SK-N-SH treated with all-trans-retinoic acid at 6 μM for 48 hours (cell line): ENCODE measurements around the gene GNB2.
A peak's percentile ranks its signal among the peaks of the same experiment; 100 is the strongest.

ENCODE experiments used
- ATAC-seq: fragments of 200-7000 bp; cut with Tn5 transposase; 3 replicates; pipeline ENCODE4 v1.9.1; 2020; ENCODE audit warnings: mild to moderate bottlenecking, moderate library complexity
- BACH2 ChIP-seq: fragments of 250-450 bp; sonication (Bioruptor Pico); IDR thresholded peaks from 2 replicates; pipeline ENCODE4 v1.9.0; 2021; ENCODE audit warnings: mild to moderate bottlenecking, borderline replicate concordance
- CSDC2 ChIP-seq: fragments of 250-450 bp; sonication (Bioruptor Pico); IDR thresholded peaks from 2 replicates; pipeline ENCODE4 v1.5.0; 2020; ENCODE audit warnings: mild to moderate bottlenecking, moderate library complexity
- ISL1 ChIP-seq: fragments of 250-450 bp; sonication (Bioruptor Pico); IDR thresholded peaks from 2 replicates; pipeline ENCODE4 v2.1.2; 2022; ENCODE audit warnings: mild to moderate bottlenecking, moderate library complexity
- OSR1 ChIP-seq: fragments of 250-450 bp; sonication (Bioruptor Pico); IDR thresholded peaks from 2 replicates; pipeline ENCODE4 v1.8.0; 2022; ENCODE audit warnings: moderate library complexity, mild to moderate bottlenecking, inconsistent platforms
- RARB ChIP-seq: fragments of 250-450 bp; sonication (Bioruptor Pico); IDR thresholded peaks from 2 replicates; pipeline ENCODE4 v1.8.0; 2021; ENCODE audit warnings: mild to moderate bottlenecking, moderate library complexity
- SNAI2 ChIP-seq: fragments of 250-450 bp; sonication (Bioruptor Pico); IDR thresholded peaks from 2 replicates; pipeline ENCODE4 v1.5.0; 2020; ENCODE audit warnings: mild to moderate bottlenecking, moderate library complexity
- TCF4 ChIP-seq: fragments of 250-450 bp; sonication (Bioruptor Pico); IDR thresholded peaks from 2 replicates; pipeline ENCODE4 v1.8.0; 2021; ENCODE audit warnings: mild to moderate bottlenecking, moderate library complexity, borderline replicate concordance
- TOX ChIP-seq: fragments of 250-450 bp; sonication (Bioruptor Pico); IDR thresholded peaks from 2 replicates; pipeline ENCODE4 v1.8.0; 2021; ENCODE audit warnings: mild to moderate bottlenecking, moderate library complexity, borderline replicate concordance
- ZC3H10 ChIP-seq: fragments of 250-450 bp; sonication (Bioruptor Pico); IDR thresholded peaks from 2 replicates; pipeline ENCODE4 v1.5.1; 2021; ENCODE audit warnings: mild to moderate bottlenecking, moderate library complexity
- ZNF565 ChIP-seq: fragments of 450-650 bp; formaldehyde crosslinking; conservative IDR thresholded peaks from 2 replicates; pipeline ENCODE4 v1.5.0; 2020; ENCODE audit warnings: low read depth, mild to moderate bottlenecking, moderate library complexity
- ZNF70 ChIP-seq: fragments of 450-650 bp; formaldehyde crosslinking; IDR thresholded peaks from 2 replicates; pipeline ENCODE4 v1.5.0; 2020; ENCODE audit warnings: mild to moderate bottlenecking, moderate library complexity
- ZNF8 ChIP-seq: fragments of 450-650 bp; formaldehyde crosslinking; IDR thresholded peaks from 2 replicates; pipeline ENCODE4 v1.5.0; 2020; ENCODE audit warnings: mild to moderate bottlenecking, moderate library complexity
- TF ChIP-seq, protein P1 (sequence below): fragments of 250-450 bp; sonication (Bioruptor Pico); IDR thresholded peaks from 2 replicates; pipeline ENCODE4 v1.8.0; 2020; ENCODE audit warnings: mild to moderate bottlenecking, moderate library complexity, borderline replicate concordance
- TF ChIP-seq, protein P2 (sequence below): fragments of 250-450 bp; sonication (Bioruptor Pico); IDR thresholded peaks from 2 replicates; pipeline ENCODE4 v1.5.1; 2020; ENCODE audit warnings: low read depth, mild to moderate bottlenecking, moderate library complexity
- TF ChIP-seq, protein P3 (sequence below): fragments of 250-450 bp; sonication (Bioruptor Pico); IDR thresholded peaks from 2 replicates; pipeline ENCODE4 v1.5.1; 2021; ENCODE audit warnings: mild to moderate bottlenecking, moderate library complexity
- TF ChIP-seq, protein P4 (sequence below): fragments of 250-450 bp; sonication (Bioruptor Pico); IDR thresholded peaks from 2 replicates; pipeline ENCODE4 v1.5.0; 2020; ENCODE audit warnings: mild to moderate bottlenecking, moderate library complexity

GNB2 gene

DNA sequence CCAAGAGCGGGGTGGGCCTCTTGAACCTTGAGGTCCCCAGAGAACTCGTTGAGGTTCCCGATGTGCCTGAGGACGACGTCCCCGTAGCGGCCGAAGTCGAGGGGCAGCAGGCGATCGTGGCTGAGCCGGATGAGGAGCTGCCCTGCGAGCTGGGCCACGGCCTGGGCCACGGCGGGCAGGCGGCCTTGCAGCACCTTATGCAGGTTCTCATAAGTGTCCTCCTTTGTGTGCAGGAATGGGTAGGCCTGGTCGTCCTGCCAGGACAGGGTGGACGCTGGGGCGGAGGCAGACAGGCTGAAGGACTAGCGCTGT is 46.3 kb upstream of the GNB2 start:
- ATAC-seq = no peak
- TF ChIP-seq TOX = no peak

DNA sequence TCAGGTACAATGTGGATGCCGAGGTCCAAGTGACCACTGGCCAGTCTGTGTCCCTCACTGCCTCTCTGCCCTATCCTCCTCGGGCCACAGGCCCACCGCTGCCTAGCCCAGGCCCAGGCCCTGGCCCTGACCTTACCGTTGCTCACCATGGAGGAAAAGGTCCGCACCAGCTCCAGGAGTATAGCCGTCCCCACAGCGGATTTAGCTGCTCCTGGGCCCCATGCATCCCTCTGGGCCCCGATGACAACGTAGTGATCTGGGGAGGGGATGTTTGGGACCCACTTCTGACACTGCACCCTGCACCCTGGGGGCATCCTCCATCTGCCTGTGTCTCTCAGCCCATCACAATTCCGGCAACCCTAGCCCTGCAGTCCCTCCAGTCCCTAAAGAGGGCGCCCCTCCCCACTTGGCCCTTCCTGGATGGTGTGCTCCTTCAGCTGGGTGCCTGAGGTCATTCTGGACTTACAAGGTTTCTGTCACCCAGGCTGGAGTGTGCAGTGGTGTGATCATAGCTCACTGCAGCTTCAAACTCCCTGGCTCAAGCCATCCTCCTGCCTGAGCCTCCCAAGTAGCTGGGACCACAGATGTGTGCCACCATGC is 44.3 kb upstream of the GNB2 start:
- ATAC-seq = peak; percentile 20
- TF ChIP-seq BACH2 (CRISPR knock-in tag) = no peak
- no peak for TF ChIP-seq ZNF8 (CRISPR knock-in tag)
- TF ChIP-seq, protein P1, sequence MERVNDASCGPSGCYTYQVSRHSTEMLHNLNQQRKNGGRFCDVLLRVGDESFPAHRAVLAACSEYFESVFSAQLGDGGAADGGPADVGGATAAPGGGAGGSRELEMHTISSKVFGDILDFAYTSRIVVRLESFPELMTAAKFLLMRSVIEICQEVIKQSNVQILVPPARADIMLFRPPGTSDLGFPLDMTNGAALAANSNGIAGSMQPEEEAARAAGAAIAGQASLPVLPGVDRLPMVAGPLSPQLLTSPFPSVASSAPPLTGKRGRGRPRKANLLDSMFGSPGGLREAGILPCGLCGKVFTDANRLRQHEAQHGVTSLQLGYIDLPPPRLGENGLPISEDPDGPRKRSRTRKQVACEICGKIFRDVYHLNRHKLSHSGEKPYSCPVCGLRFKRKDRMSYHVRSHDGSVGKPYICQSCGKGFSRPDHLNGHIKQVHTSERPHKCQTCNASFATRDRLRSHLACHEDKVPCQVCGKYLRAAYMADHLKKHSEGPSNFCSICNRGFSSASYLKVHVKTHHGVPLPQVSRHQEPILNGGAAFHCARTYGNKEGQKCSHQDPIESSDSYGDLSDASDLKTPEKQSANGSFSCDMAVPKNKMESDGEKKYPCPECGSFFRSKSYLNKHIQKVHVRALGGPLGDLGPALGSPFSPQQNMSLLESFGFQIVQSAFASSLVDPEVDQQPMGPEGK (CRISPR knock-in tag) = no peak
- no peak for TF ChIP-seq SNAI2 (CRISPR knock-in tag)
- TF ChIP-seq, all 23 proteins: peak for 0

DNA sequence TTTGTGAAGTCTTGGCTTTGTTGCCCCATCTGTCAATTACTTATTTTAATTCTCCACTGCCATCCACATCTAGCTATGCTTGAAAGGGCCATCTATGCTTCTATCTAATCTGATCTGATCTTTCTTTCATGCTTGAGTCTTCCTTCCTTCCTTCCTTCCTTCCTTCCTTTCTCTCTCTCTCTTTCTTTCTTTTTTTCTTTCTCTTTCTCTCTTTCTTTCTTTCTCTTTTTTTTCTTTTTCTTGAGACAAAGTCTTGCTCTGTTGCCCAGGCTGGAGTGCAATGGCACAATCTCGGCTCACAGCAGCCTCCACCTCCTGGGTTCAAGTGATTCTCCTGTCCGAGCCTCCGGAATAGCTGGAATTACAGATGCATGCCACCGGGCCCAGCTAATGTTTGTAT is 43.5 kb upstream of the GNB2 start:
- TF ChIP-seq, protein P1 (CRISPR knock-in tag) = no peak
- ATAC-seq = no peak

DNA sequence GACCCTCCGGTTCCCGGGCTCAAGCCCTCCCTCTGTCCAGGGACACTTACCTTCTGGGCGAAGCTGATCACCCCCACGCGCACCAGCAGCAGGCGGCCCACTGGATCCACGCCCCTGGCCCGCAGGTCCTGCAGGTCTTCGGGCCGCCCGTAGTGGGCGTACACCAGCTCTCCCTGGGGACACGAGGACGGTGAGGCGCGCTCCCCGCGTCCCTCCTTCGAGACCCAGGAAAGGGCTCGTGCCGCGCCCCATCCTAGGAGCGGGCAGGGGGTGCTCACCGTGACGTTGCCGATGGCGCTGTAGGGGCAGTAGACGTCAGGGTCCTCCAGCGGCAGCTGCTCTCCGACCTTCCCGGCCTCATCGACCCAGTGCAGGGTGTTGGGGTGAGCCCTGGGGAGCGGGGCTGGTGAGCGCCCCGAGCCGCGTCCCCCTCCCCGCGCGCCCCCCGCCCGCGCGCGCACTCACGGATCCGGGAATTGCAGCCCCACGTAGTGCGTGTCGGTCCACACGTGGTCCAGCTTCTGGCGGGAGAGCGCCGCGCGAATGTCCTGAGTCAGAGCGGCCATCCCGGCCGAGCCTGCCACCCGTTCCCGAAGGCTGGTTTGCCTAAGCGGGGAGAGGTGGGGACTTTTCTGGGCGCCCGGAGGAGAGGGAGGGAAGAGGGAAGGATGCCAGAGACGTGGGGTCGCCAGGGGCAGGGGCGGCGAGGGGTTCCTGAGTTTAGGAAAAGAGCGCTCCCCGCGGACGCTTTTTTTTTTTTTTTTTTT is 40.4 kb upstream of the GNB2 start:
- TF ChIP-seq ZC3H10 (no peak), RARB (CRISPR knock-in tag) (no peak), ZNF8 (CRISPR knock-in tag) (no peak)
- TF ChIP-seq, protein P2, sequence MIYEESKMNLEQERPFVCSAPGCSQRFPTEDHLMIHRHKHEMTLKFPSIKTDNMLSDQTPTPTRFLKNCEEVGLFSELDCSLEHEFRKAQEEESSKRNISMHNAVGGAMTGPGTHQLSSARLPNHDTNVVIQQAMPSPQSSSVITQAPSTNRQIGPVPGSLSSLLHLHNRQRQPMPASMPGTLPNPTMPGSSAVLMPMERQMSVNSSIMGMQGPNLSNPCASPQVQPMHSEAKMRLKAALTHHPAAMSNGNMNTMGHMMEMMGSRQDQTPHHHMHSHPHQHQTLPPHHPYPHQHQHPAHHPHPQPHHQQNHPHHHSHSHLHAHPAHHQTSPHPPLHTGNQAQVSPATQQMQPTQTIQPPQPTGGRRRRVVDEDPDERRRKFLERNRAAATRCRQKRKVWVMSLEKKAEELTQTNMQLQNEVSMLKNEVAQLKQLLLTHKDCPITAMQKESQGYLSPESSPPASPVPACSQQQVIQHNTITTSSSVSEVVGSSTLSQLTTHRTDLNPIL = no peak
- ATAC-seq = peak; percentile 85

DNA sequence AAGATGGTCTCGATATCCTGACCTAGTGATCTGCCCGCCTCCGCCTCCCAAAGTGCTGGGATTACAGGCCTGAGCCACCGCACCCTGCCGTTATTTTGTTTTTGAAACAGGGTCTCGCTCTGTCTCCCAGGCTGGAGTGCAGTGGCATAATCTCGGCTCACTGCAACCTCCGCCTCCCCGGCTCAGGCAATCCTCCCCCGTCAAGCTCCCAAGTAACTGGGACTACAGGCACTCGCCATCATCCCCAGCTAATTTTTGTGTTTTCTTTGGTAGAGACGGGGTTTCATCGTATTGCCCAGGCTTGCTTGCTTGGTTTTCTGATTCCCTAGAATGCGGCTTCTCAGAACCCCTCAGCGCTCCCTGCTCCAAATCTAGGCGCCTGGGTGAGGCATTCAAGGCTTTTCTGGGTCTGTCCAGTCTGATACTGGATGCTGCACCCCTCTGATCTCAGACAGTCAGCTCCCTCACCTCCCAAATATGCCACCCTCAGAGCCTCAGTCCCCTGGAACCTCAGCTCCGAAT is 33.5 kb upstream of the GNB2 start:
- no peak for ATAC-seq

DNA sequence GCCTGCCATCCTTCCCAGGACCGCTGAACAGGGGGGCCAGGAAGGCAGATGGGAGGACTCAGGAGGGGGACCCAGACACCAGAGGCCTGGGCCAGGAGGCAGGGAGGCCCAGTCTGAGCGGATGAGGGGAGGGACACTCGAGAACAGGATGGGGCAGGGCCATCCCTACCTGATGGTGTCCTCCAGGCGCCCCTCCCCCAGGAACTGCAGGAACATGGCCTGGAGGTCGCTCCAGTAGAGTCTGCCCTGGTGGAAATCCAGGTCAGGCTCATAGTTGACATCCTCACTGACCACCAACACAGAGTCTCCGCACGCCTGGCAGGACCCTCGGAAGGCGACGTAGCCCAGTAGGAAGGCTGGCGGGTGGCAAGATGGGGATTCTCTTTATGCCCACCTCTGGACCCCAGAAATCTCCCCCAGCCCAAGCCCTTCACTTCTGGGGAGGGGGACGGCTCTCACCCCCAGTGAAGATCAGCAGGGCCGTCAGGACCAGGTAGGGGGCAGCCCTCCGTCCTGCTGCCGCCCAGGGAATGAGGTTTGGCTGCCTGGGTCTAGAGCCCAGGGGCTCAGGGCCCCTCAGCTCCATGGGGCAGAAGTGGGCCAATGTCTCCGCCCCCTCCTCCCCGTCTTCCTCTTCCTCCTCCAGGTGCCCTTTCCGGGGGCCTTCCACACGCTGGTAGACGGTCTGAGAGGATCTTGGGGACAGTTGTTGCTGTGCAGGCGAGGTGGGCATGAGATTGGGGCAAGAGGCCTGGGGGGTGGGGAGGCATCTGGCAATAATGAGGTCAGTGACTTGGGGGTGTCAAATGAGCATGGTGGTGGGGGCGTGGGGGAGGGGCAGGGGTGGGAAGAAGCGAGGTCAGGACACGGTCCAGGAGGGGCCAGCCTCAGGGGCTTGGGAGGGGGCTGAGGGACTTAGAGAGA is 32.8 kb upstream of the GNB2 start:
- ATAC-seq = no peak
- TF ChIP-seq ZNF565 (CRISPR knock-in tag) (no peak), TCF4 (CRISPR knock-in tag) (no peak), SNAI2 (CRISPR knock-in tag) (no peak), ISL1 (no peak), RARB (CRISPR knock-in tag) (no peak), BACH2 (CRISPR knock-in tag) (no peak)
- TF ChIP-seq, protein P3, sequence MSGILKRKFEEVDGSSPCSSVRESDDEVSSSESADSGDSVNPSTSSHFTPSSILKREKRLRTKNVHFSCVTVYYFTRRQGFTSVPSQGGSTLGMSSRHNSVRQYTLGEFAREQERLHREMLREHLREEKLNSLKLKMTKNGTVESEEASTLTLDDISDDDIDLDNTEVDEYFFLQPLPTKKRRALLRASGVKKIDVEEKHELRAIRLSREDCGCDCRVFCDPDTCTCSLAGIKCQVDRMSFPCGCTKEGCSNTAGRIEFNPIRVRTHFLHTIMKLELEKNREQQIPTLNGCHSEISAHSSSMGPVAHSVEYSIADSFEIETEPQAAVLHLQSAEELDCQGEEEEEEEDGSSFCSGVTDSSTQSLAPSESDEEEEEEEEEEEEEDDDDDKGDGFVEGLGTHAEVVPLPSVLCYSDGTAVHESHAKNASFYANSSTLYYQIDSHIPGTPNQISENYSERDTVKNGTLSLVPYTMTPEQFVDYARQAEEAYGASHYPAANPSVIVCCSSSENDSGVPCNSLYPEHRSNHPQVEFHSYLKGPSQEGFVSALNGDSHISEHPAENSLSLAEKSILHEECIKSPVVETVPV (CRISPR knock-in tag) = no peak
- TF ChIP-seq, protein P4, sequence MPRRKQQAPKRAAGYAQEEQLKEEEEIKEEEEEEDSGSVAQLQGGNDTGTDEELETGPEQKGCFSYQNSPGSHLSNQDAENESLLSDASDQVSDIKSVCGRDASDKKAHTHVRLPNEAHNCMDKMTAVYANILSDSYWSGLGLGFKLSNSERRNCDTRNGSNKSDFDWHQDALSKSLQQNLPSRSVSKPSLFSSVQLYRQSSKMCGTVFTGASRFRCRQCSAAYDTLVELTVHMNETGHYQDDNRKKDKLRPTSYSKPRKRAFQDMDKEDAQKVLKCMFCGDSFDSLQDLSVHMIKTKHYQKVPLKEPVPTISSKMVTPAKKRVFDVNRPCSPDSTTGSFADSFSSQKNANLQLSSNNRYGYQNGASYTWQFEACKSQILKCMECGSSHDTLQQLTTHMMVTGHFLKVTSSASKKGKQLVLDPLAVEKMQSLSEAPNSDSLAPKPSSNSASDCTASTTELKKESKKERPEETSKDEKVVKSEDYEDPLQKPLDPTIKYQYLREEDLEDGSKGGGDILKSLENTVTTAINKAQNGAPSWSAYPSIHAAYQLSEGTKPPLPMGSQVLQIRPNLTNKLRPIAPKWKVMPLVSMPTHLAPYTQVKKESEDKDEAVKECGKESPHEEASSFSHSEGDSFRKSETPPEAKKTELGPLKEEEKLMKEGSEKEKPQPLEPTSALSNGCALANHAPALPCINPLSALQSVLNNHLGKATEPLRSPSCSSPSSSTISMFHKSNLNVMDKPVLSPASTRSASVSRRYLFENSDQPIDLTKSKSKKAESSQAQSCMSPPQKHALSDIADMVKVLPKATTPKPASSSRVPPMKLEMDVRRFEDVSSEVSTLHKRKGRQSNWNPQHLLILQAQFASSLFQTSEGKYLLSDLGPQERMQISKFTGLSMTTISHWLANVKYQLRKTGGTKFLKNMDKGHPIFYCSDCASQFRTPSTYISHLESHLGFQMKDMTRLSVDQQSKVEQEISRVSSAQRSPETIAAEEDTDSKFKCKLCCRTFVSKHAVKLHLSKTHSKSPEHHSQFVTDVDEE (CRISPR knock-in tag) = no peak
- TF ChIP-seq, protein P1 (CRISPR knock-in tag) = no peak

More for the DNA sequence above, 33.5 kb upstream of the GNB2 start:
- TF ChIP-seq, protein P3 (CRISPR knock-in tag) = no peak
- TF ChIP-seq CSDC2 (CRISPR knock-in tag) (no peak), OSR1 (CRISPR knock-in tag) (no peak), ZNF70 (CRISPR knock-in tag) (no peak)
